KMS-11 (cell line): ENCODE results near the gene IL22.

ENCODE experiments used
- H2AFZ ChIP-seq: fragments of 200-600 bp; sonication (generic); 2 replicates; pipeline ENCODE4 v1.6.1; 2016; ENCODE audit warnings: antibody characterized with exemption, mixed run types, low read depth
- H3K27ac ChIP-seq: fragments of 200-600 bp; sonication (generic); 2 replicates; pipeline ENCODE4 v1.6.1; 2016; ENCODE audit warnings: mild to moderate bottlenecking, mixed run types
- H3K27me3 ChIP-seq: fragments of 200-600 bp; sonication (generic); 2 replicates; pipeline ENCODE4 v1.6.1; 2017; ENCODE audit warnings: mild to moderate bottlenecking, low read depth, mixed run types, moderate library complexity; ENCODE audit not compliant: insufficient read depth
- H3K36me3 ChIP-seq: fragments of 200-600 bp; sonication (generic); 2 replicates; pipeline ENCODE4 v1.6.1; 2017; ENCODE audit warnings: mild to moderate bottlenecking, mixed run types; ENCODE audit not compliant: insufficient read depth
- H3K4me1 ChIP-seq: fragments of 200-600 bp; sonication (generic); 2 replicates; pipeline ENCODE4 v1.6.1; 2016; ENCODE audit warnings: mild to moderate bottlenecking, low read depth, mixed run types; ENCODE audit not compliant: poor library complexity, severe bottlenecking
- H3K4me2 ChIP-seq: fragments of 200-600 bp; sonication (generic); 2 replicates; pipeline ENCODE4 v1.7.0; 2016; ENCODE audit warnings: mild to moderate bottlenecking, mixed run types
- H3K4me3 ChIP-seq: fragments of 200-600 bp; sonication (generic); IDR thresholded peaks from 2 replicates; pipeline ENCODE4 v1.6.1; 2017; ENCODE audit warnings: low read depth, low read length, mixed read lengths; ENCODE audit not compliant: insufficient read depth
- H3K79me2 ChIP-seq: fragments of 200-600 bp; sonication (generic); 2 replicates; pipeline ENCODE4 v1.6.1; 2016; ENCODE audit warnings: low read depth, mixed run types; ENCODE audit not compliant: insufficient read depth
- H3K9ac ChIP-seq: fragments of 200-600 bp; sonication (generic); 2 replicates; pipeline ENCODE4 v1.6.1; 2016; ENCODE audit warnings: mild to moderate bottlenecking, mixed run types
- H4K20me1 ChIP-seq: fragments of 200-600 bp; sonication (generic); 2 replicates; pipeline ENCODE4 v1.6.1; 2016; ENCODE audit warnings: mild to moderate bottlenecking, mixed run types; ENCODE audit not compliant: insufficient read depth
- CTCF ChIP-seq: fragments of 200-600 bp; sonication (generic); conservative IDR thresholded peaks from 2 replicates; pipeline ENCODE4 v1.6.1; 2017; ENCODE audit warnings: low read depth, mild to moderate bottlenecking, antibody characterized with exemption, low read length, moderate library complexity, mixed read lengths

Gene IL22

GRCh38 chr12:68240975-68241374 lies 12.4 kb downstream of the IL22 start:
- Histone ChIP-seq H3K9ac (no peak overlapping the region), H3K4me3 (no peak overlapping the region), H4K20me1 (no peaks in the 10 kb centered on the region), H3K4me2 (peak overlapping the region; percentile 24), H3K27me3 (no peaks in the 10 kb centered on the region), H3K79me2 (no peaks in the 10 kb centered on the region), H3K4me1 (peaks cover 34% of the 10 kb centered on the region), H3K27ac (peak overlapping the region; percentile 16; the same call in 1 of the 2 replicates), H3K36me3 (no peaks in the 10 kb centered on the region), H2AFZ (peak overlapping the region; percentile 56)
- TF ChIP-seq CTCF, result no peak

GRCh38 chr12:68240079-68240478 lies 13.3 kb downstream of the IL22 start:
- Histone ChIP-seq H2AFZ (no peak overlapping the region), H3K27me3 (no peaks in the 10 kb centered on the region), H3K27ac (no peak overlapping the region), H4K20me1 (no peaks in the 10 kb centered on the region), H3K4me3 (no peak overlapping the region), H3K79me2 (no peaks in the 10 kb centered on the region), H3K4me2 (no peak overlapping the region), H3K9ac (no peak overlapping the region), H3K36me3 (no peaks in the 10 kb centered on the region), H3K4me1 (peaks cover 35% of the 10 kb centered on the region)
- no peak for TF ChIP-seq CTCF

GRCh38 chr12:68239309-68239982 lies 14.0 kb downstream of the IL22 start:
- no peak for TF ChIP-seq CTCF
- Histone ChIP-seq H3K36me3 (no peaks in the 10 kb centered on the region), H3K4me1 (peaks cover 35% of the 10 kb centered on the region), H3K9ac (no peak overlapping the region), H3K79me2 (no peaks in the 10 kb centered on the region), H3K27me3 (no peaks in the 10 kb centered on the region), H2AFZ (no peak overlapping the region), H4K20me1 (no peaks in the 10 kb centered on the region), H3K27ac (no peak overlapping the region), H3K4me2 (no peak overlapping the region), H3K4me3 (no peak overlapping the region)

GRCh38 chr12:68237619-68238018 lies 15.8 kb downstream of the IL22 start:
- Histone ChIP-seq H3K4me2 (no peak overlapping the region), H3K4me1 (peaks cover 35% of the 10 kb centered on the region), H3K79me2 (no peaks in the 10 kb centered on the region), H4K20me1 (no peaks in the 10 kb centered on the region), H3K27ac (no peak overlapping the region), H3K36me3 (no peaks in the 10 kb centered on the region), H3K27me3 (no peaks in the 10 kb centered on the region), H3K4me3 (no peak overlapping the region), H3K9ac (no peak overlapping the region), H2AFZ (peak overlapping the region; percentile 77; the same call in 1 of the 2 replicates)
- TF ChIP-seq CTCF, result no peak
